ENCODE results near the gene PIAS1.
"Not testable (repeated sequence)": the region's sequence is repeated elsewhere in the genome, so short reads cannot be mapped to it uniquely, and the experiment has no call there.

PIAS1 gene

GRCh38 chr15:68152342-68152741, 98.2 kb downstream of the PIAS1 start:
- no peak for DNase-seq (ENCODE audit: low spot score in 2 of 2)
- Mint-ChIP-seq H3K36me3 (peaks cover 32% of the 10 kb centered on the region), H3K4me3 (no peak overlapping the region), H3K27ac (no peak overlapping the region), H3K4me1 (peaks cover 14% of the 10 kb centered on the region), H3K9me3 (no peaks in the 10 kb centered on the region)
- ATAC-seq = no peak

GRCh38 chr15:68154923-68155559, 100.9 kb downstream of the PIAS1 start:
- no peak for ATAC-seq
- Mint-ChIP-seq H3K36me3 (peaks cover 22% of the 10 kb centered on the region), H3K4me3 (no peak overlapping the region), H3K9me3 (no peaks in the 10 kb centered on the region), H3K4me1 (no peaks in the 10 kb centered on the region), H3K27ac (no peak overlapping the region)
- DNase-seq (ENCODE audit: low spot score in 2 of 2) = no peak

GRCh38 chr15:68157074-68157473, 103.0 kb downstream of the PIAS1 start:
- H3K4me3 Mint-ChIP-seq = no peak overlapping the region
- H3K4me1 Mint-ChIP-seq = no peaks in the 10 kb centered on the region
- ATAC-seq (no peak), DNase-seq (ENCODE audit: low spot score in 2 of 2) (no peak)
- H3K9me3 Mint-ChIP-seq = no peaks in the 10 kb centered on the region
- no peak overlapping the region for H3K27ac Mint-ChIP-seq
- H3K36me3 Mint-ChIP-seq = peaks cover 33% of the 10 kb centered on the region

- no peaks in the 10 kb centered on the region for H3K4me1 Mint-ChIP-seq
- H3K4me3 Mint-ChIP-seq = no peak overlapping the region
- DNase-seq (ENCODE audit: low spot score in 2 of 2) (no peak), ATAC-seq (no peak)
- H3K27ac Mint-ChIP-seq = no peak overlapping the region
- peaks cover 33% of the 10 kb centered on the region for H3K36me3 Mint-ChIP-seq
- H3K9me3 Mint-ChIP-seq = no peaks in the 10 kb centered on the region
These were observed 104.0 kb downstream of the PIAS1 start for GRCh38 chr15:68158046-68158628.

GRCh38 chr15:68163191-68163590, 109.1 kb downstream of the PIAS1 start:
- no peaks in the 10 kb centered on the region for H3K4me1 Mint-ChIP-seq
- DNase-seq (ENCODE audit: low spot score in 2 of 2) = no peak
- no peak overlapping the region for H3K4me3 Mint-ChIP-seq
- H3K27ac Mint-ChIP-seq = no peak overlapping the region
- peaks cover 83% of the 10 kb centered on the region for H3K36me3 Mint-ChIP-seq
- no peak for ATAC-seq
- no peaks in the 10 kb centered on the region for H3K9me3 Mint-ChIP-seq

- ATAC-seq (no peak), DNase-seq (ENCODE audit: low spot score in 2 of 2) (no peak)
- H3K4me3 Mint-ChIP-seq = no peak overlapping the region
- H3K27ac Mint-ChIP-seq = no peak overlapping the region
- peaks cover 62% of the 10 kb centered on the region for H3K36me3 Mint-ChIP-seq
- H3K9me3 Mint-ChIP-seq = no peaks in the 10 kb centered on the region
- no peaks in the 10 kb centered on the region for H3K4me1 Mint-ChIP-seq
These were observed 112.7 kb downstream of the PIAS1 start for GRCh38 chr15:68166847-68167246.

- not testable (repeated sequence) for ATAC-seq; H3K4me3 Mint-ChIP-seq; H3K9me3 Mint-ChIP-seq; H3K4me1 Mint-ChIP-seq; DNase-seq (ENCODE audit: low spot score in 2 of 2); H3K27ac Mint-ChIP-seq
- peaks cover 47% of the 10 kb centered on the region for H3K36me3 Mint-ChIP-seq
These were observed 117.9 kb downstream of the PIAS1 start for GRCh38 chr15:68172037-68172436.

- no peak overlapping the region for H3K27ac Mint-ChIP-seq
- no peak overlapping the region for H3K4me3 Mint-ChIP-seq
- ATAC-seq (no peak), DNase-seq (ENCODE audit: low spot score in 2 of 2) (no peak)
- no peaks in the 10 kb centered on the region for H3K4me1 Mint-ChIP-seq
- peaks cover 47% of the 10 kb centered on the region for H3K36me3 Mint-ChIP-seq
- H3K9me3 Mint-ChIP-seq = no peaks in the 10 kb centered on the region
These were observed 119.0 kb downstream of the PIAS1 start for GRCh38 chr15:68173119-68173518.

GRCh38 chr15:68175526-68175925, 121.4 kb downstream of the PIAS1 start:
- DNase-seq (ENCODE audit: low spot score in 2 of 2) (no peak), ATAC-seq (no peak)
- H3K9me3 Mint-ChIP-seq = no peaks in the 10 kb centered on the region
- H3K4me1 Mint-ChIP-seq = no peaks in the 10 kb centered on the region
- no peak overlapping the region for H3K4me3 Mint-ChIP-seq
- H3K27ac Mint-ChIP-seq = no peak overlapping the region
- peaks cover 68% of the 10 kb centered on the region for H3K36me3 Mint-ChIP-seq

- H3K4me3 Mint-ChIP-seq = no peak overlapping the region
- H3K36me3 Mint-ChIP-seq = peaks cover 79% of the 10 kb centered on the region
- no peak overlapping the region for H3K27ac Mint-ChIP-seq
- ATAC-seq (no peak), DNase-seq (ENCODE audit: low spot score in 2 of 2) (no peak)
- H3K4me1 Mint-ChIP-seq = no peaks in the 10 kb centered on the region
- no peaks in the 10 kb centered on the region for H3K9me3 Mint-ChIP-seq
These were observed 122.5 kb downstream of the PIAS1 start for GRCh38 chr15:68176601-68177000.

GRCh38 chr15:68177742-68178141, 123.6 kb downstream of the PIAS1 start:
- peak overlapping the region; percentile 36 for H3K27ac Mint-ChIP-seq
- no peaks in the 10 kb centered on the region for H3K9me3 Mint-ChIP-seq
- no peak overlapping the region for H3K4me3 Mint-ChIP-seq
- DNase-seq (ENCODE audit: low spot score in 2 of 2) = no peak
- no peak for ATAC-seq
- peaks cover 90% of the 10 kb centered on the region for H3K36me3 Mint-ChIP-seq
- H3K4me1 Mint-ChIP-seq = no peaks in the 10 kb centered on the region

GRCh38 chr15:68183616-68184315, 129.7 kb downstream of the PIAS1 start:
- H3K9me3 Mint-ChIP-seq = no peaks in the 10 kb centered on the region
- ATAC-seq (no peak), DNase-seq (ENCODE audit: low spot score in 2 of 2) (no peak)
- peaks cover 100% of the 10 kb centered on the region for H3K36me3 Mint-ChIP-seq
- peak overlapping the region; percentile 48 for H3K27ac Mint-ChIP-seq
- H3K4me1 Mint-ChIP-seq = no peaks in the 10 kb centered on the region
- no peak overlapping the region for H3K4me3 Mint-ChIP-seq

- no peak for ATAC-seq
- no peaks in the 10 kb centered on the region for H3K9me3 Mint-ChIP-seq
- H3K4me1 Mint-ChIP-seq = no peaks in the 10 kb centered on the region
- no peak for DNase-seq (ENCODE audit: low spot score in 2 of 2)
- peak overlapping the region; percentile 48 for H3K27ac Mint-ChIP-seq
- H3K36me3 Mint-ChIP-seq = peaks cover 100% of the 10 kb centered on the region
- H3K4me3 Mint-ChIP-seq = no peak overlapping the region
These were observed 130.7 kb downstream of the PIAS1 start for GRCh38 chr15:68184616-68185480.

- ATAC-seq = no peak
- Mint-ChIP-seq H3K9me3 (no peaks in the 10 kb centered on the region), H3K27ac (no peak overlapping the region), H3K4me3 (no peak overlapping the region), H3K4me1 (no peaks in the 10 kb centered on the region), H3K36me3 (peaks cover 100% of the 10 kb centered on the region)
- DNase-seq (ENCODE audit: low spot score in 2 of 2) = peak in 1 of 2 donors; percentile 25
These were observed 132.7 kb downstream of the PIAS1 start for GRCh38 chr15:68186671-68187397.

GRCh38 chr15:68187559-68187958, 133.4 kb downstream of the PIAS1 start:
- peak in 1 of 2 donors; percentile 37 for DNase-seq (ENCODE audit: low spot score in 2 of 2)
- peaks cover 100% of the 10 kb centered on the region for H3K36me3 Mint-ChIP-seq
- H3K27ac Mint-ChIP-seq = peak overlapping the region; percentile 63

More at GRCh38 chr15:68187559-68187958, 133.4 kb downstream of the PIAS1 start:
- no peak overlapping the region for H3K4me3 Mint-ChIP-seq
- no peak for ATAC-seq
- H3K4me1 Mint-ChIP-seq = peaks cover 2% of the 10 kb centered on the region
- H3K9me3 Mint-ChIP-seq = no peaks in the 10 kb centered on the region
